GM20431 (cell line): ENCODE measurements around the gene CHD3.
"Not testable (repeated sequence)": the region's sequence is repeated elsewhere in the genome, so short reads cannot be mapped to it uniquely, and the experiment has no call there.

Source experiments
- in situ Hi-C: fragments of 300-500 bp; cut with MseI, MboI; formaldehyde crosslinking; loops from one replicate; pipeline ENCODE4 v1.15.0; 2020; ENCODE audit warnings: low sequenced_read_pairs; ENCODE audit not compliant: unreplicated experiment

The CHD3 gene

DNA sequence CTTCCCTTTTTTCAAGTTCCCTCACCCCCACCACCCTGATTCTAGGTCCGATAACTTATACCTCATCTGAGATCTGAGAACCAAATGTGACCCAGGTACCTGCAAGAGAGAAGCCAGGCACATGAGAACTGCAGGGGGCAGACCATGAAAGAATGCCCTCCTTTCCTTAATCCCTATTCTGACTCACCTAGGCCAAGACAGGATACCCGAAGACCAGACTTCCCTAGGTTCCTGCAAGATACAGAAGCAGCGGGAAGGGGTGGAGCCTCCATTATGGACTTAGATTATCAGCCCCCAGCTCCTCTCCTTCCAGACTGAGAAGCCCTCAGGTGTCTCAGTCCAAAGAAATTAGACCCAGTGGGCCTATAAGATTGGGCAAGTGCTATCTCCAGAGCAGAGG lies 39.0 kb downstream of the CHD3 start:
- in situ Hi-C loops = no loop called here

DNA sequence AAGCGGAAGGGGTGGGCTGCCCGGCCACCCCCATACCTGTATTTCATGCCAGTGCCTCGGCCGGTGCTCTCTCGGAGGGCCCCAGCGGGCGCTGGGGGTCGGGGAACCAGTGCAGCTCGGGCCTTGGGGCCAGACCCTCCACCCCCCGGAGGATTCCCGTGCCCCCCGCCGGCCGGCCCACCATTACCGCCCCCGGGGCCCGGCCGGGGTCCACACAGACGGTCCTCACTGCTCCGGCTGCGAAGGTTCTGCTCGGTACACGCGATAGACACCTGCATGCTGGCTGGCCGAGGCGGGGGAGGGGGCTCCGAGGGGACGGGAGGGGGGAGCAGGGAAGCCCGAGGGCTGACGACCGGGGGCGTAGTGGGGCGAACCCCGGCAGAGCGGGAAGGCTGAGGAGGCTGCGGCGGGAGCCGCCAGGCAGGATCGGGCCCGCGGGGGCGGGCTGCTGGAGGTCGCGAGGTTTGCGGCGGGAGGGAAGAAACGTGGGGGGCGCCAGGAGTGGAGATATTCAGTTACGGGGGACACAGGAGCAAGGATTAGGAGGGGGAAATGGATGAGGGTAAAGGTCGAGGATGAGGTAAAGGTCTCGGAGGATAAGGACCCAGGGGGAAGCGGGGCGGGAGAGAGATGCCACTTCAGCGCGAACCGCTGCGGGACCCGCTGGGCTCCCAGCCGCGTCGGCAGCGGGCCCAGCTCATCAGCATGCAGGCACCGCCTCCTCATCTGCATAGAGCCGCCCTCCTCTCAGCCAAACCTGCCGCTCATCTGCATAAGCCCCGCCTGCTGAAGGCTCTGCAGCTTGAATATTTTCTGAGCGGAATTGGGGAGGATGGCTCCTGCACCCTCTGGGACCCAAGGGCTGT lies 40.8 kb downstream of the CHD3 start, which contains the start of gene KCNAB3:
Gene KCNAB3, minus strand, starts transcription at position 699 of the 866 bp plus-strand sequence. Its CDS starts 421 bp downstream, at position 278.
- in situ Hi-C loops = no loop called here

DNA sequence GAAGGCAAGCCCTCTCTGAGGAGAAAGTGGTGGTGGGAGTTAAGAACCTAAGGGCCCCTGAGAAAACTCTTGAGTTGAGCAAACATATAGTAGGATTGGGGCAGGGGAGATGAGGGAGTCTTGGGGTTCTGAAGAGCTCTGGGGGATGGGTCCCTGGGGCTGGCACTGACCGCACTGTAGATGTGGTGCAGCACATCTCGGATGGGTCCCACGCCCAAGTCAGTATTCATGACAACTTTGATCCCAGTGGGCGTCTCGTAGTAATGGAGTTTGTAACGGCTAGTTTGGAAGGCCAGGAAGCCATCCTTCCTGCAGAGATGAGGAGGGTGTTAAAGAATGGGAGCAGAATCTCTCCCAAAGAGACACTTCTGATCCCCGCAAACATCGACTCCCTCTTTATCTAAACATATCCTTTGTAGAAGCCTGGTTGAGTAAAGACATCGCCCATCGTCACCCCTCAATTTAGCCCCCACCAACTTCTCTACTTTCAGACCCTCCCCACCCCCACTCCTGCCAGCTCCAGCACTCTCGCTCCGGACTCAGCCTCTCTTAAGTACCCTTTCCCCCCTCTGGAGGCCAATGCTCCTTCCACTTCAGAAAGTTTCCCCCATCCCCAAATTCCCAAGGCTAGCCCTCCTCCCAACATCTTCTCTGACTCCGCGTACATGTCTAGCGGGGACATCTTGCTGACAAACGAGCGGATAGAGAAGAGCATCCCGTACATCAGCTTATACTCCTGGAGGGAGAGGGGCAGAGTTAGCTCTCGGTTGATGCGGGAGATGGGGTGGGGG lies 42.4 kb downstream of the CHD3 start:
- in situ Hi-C loops = no loop called here

DNA sequence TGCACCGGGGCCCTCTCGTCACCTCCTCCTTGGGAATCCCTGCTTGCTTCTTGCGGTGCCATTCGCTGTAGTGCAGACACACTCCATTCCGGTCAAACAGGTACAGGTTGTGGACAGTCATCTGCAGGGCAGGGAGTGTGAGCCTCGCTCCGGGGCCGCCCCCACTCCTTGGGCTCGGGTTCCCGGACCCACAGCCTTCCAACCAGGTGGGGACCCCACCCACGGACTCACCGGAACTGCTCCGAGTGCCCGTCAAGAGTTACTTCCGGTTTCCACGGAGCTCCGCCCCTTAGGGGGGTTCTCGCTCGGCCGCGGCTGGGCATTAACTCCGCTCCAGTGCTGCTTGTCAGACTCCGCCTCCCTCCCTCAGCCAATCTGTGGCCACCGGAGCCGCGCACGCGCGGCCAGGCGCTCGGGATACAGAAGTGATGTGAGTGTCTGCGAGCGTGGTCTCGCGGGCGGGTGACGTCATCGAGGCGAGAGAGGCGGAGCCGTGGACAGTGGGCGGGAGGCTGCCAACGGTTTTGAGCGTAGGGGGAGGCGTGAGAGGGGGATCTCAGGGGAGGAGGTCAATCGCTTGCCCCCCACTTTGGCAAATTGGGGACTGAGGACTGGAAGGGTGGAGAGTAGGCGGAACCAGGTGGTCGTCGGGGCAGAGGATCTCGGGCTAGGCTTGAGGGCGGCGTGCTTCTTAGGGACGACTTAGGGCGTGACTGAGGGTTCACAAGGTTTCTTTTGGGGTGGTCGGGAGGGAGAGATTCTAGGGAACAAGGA lies 43.3 kb downstream of the CHD3 start, which contains the start of the genes CNTROB and TRAPPC1:
Gene CNTROB, plus strand, starts transcription at position 498 of the 774 bp plus-strand sequence. CDS start 874 bp downstream, outside the sequence.
Gene TRAPPC1, minus strand, starts transcription at position 238 of the 774 bp plus-strand sequence. Its CDS starts 117 bp downstream, at position 121.
- in situ Hi-C loops = no loop called here

DNA sequence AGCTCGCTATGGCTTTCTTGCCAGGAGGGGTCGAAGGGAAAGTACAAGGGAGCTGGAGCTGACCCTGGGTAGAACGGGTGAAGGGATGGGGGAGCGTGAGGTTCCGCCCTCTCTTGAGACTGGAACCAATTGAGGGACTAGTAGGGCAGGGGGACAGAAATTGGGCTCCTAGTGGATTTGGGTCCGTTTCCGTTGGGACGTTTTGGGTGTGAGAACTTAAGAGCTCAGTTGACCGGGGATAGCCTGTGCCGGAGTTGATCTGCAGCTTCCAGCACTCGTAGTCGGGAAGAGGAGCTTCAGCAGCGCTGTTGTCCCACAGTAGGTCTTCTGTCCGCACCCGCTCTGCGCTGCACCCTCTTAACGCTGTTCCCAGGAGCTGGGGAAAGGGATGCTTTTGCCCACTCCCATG lies 43.9 kb downstream of the CHD3 start:
- in situ Hi-C loops = no loop called here

DNA sequence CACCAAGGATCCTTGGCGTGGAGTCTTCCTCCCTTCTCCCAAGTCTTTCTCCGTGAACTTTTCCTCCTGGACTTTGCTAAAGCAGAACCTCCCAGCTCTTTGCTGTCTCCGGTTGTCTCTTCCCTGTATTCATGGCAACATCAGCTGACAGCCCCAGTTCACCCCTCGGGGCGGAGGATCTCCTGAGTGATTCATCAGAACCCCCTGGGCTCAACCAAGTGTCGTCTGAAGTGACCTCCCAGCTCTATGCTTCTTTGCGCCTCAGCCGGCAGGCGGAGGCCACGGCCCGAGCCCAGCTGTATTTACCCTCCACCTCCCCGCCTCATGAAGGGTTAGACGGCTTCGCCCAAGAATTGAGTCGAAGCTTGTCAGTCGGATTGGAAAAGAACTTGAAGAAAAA lies 44.4 kb downstream of the CHD3 start:
- in situ Hi-C loops = no loop called here

DNA sequence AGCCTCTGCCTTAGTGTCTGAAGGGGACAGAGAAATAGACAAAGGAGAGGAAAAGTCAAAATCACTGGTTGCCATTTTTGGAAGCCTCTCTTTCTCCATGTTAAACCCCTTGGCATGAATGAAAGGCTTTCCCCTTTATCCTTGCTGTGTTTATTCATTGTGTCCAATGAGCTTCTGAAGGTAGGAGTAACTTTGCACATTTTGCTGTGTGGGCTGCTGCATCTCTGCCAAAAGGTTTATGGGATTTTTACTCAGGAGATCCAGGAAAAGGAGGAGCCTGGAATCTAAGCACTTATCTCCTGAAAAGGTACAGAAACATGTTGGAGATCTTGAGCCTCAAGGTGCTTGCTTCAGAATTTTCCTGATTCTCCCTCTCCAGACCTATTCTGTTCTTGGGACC lies 47.3 kb downstream of the CHD3 start:
- in situ Hi-C loops = no loop called here

DNA sequence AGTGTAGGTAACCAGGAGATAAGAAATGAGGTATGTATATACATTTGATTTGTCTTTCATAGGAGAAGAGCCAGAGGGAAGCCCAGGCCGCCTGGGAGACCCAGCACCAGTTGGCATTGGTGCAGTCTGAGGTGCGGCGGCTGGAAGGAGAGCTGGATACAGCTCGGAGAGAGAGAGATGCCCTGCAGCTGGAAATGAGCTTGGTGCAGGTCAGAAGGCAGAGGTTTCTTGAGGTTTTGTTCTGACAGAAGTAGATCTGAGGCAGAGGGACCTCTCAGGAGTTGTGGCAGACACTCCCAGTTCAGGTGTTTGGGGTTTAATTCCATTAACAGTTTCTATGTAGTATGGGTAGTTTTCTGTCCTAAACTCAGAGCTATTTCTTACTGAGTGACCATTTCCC lies 51.4 kb downstream of the CHD3 start:
- in situ Hi-C loops = no loop called here

DNA sequence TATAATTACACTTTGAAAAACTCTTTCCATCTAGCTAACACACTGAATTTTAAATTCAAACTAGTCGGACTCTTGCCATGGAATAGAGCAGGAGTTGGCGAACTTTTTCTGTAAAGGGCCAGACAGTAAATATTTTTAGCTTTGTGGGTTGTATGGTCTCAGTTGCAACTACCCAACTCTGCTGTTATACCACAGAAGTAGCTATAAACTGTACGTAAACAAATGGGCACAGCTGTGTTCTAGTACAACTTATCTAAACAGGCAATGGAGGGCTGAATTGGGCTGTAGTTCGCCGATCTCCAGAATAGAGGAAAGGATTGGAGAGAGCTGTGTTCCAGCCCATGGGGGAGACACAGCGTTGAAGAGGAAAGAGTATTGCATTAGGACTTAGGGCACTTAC lies 52.2 kb downstream of the CHD3 start:
- in situ Hi-C loops = no loop called here

DNA sequence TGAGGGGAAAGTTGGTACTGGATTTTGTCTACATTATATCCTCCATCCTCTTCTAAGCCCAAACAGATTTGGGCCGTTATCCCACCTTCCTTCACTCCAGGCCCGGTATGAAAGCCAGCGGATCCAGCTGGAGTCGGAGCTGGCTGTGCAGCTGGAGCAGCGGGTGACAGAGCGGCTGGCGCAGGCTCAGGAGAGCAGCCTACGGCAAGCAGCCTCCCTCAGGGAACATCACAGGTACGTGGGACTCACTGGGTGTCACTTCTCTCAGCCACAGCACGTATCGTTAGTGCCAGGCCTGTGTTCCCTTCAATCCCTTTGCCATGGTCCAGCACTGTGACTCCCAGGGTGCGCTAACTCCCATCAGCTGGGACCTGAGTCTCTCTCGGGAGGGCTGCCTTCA lies 54.7 kb downstream of the CHD3 start:
- in situ Hi-C loops = no loop called here

DNA sequence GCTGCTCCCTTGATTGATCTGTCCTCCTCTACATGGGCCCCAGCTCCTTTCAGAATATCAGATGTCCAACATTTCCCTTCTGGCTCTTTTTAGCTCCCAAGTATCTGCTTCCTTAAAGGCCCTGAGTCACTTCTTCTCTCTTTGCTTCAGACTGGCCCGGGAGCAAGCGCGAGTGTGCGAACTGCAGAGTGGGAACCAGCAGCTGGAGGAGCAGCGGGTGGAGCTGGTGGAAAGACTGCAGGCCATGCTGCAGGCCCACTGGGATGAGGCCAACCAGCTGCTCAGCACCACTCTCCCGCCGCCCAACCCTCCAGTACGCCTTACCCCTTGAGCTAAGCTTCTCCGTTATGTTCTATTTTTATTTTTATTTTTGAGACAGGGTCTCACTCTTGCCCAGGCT lies 55.7 kb downstream of the CHD3 start:
- in situ Hi-C loops = no loop called here

DNA sequence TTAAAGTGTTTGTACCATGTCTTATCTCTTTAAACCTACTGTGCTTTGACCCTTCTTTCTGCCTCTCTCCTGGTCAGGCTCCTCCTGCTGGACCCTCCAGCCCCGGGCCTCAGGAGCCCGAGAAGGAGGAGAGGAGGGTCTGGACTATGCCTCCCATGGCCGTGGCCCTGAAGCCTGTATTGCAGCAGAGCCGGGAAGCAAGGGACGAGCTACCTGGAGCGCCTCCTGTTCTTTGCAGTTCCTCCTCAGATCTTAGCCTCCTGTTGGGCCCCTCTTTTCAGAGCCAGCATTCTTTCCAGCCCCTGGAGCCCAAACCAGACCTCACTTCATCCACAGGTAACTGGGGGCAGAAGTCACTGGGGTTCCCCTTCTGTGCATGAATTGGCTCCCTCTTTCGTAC lies 57.1 kb downstream of the CHD3 start:
- in situ Hi-C loops = no loop called here

DNA sequence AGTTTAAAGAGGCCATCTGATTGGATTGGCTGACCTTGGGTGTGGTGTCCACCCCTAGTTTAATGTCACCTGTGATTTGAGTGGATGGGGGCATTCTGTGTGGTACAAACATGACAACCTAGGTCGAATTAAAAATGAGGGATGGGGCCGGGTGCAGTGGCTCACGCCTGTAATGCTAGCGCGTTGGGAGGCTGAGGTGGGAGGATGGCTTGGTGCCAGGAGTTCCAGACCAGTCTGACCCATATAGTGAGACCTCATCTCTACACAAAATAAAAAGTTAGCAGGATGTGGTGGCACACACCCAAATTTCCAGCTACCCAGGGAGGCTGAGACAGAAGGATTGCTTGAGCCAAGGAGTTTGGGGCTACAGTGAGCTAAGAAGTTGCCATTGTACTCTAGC lies 57.9 kb downstream of the CHD3 start:
- in situ Hi-C loops = no loop called here

DNA sequence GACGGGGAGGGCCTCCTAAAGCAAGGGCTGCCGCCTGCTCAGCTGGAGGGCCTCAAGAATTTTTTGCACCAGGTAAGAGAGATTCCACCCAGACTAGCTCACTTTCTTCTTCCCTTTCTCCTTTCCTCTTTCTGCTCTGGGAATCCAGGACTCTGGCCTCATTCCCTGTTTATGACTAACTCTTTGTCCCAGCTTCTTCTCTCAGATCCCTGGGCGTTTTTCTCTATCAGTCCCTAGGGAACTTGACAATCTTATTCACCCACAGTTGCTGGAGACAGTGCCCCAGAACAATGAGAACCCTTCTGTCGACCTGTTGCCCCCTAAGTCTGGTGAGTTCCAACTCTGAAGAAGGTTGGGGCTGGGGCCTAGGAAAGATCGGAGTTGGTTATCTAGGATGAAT lies 59.1 kb downstream of the CHD3 start:
- in situ Hi-C loops = no loop called here

DNA sequence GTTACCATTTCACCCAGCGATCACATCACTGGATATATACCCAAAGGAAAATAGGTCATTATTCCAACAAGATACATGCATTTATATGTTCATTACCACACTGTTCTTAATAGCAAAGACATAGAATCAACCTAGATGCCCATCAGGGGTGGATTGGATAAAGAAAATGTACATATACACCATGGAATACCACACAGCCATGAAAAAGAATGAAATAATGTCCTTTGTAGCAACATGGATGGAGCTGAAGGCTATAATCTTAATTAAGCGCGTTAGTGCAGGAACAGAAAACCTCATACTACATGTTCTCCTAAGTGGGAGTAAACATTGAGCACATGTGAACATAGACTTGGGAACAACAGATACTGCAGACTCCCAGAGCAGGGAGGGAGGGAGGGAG lies 62.0 kb downstream of the CHD3 start:
- in situ Hi-C loops = no loop called here

DNA sequence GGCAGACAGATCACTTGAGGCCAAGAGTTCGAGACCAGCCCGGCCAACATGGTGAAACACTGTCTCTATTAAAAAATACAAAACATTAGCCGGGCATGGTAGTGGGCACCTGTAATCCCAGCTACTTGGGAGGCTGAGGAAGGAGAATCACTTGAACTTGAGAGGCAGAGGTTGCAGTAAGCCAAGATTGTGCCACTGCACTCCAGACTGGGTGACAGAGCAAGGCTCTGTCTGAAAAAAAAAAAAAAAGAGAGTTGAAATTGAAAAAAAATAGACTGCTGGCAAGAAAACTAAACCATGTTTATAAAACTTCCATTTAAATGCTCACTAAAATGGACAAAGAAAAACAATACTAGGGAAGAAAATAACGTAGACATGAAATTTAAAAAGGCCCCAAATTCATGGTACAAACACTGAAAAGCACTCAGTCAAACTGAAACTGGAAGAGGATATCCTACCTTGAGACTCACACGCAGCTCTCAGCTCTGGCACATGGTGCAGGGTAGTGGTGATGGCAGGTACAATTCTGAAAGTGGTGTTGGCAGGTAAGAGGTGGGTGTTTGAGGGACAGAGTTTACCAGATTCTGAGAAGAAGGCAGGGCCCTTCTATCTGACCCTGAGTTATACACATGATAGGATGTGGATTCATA lies 62.7 kb downstream of the CHD3 start:
- in situ Hi-C loops = no loop called here

DNA sequence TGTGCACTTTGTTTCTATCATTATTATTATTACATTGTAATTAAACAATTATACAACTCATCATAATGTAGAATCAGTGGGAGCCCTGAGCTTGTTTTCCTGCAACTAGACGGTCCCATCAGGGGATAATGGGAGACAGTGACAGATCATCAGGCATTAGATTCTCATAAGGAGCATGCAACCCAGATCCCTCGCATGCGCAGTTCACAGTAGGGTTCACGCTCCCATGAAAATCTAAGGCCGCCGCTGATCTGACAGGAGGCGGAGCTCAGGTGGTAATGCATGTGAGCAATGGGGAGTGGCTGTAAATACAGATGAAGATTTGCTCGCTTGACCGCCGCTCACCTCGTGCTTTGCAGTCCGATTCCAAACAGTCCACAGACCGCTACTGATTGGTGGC lies 64.7 kb downstream of the CHD3 start:
- in situ Hi-C loops = not testable (repeated sequence)

DNA sequence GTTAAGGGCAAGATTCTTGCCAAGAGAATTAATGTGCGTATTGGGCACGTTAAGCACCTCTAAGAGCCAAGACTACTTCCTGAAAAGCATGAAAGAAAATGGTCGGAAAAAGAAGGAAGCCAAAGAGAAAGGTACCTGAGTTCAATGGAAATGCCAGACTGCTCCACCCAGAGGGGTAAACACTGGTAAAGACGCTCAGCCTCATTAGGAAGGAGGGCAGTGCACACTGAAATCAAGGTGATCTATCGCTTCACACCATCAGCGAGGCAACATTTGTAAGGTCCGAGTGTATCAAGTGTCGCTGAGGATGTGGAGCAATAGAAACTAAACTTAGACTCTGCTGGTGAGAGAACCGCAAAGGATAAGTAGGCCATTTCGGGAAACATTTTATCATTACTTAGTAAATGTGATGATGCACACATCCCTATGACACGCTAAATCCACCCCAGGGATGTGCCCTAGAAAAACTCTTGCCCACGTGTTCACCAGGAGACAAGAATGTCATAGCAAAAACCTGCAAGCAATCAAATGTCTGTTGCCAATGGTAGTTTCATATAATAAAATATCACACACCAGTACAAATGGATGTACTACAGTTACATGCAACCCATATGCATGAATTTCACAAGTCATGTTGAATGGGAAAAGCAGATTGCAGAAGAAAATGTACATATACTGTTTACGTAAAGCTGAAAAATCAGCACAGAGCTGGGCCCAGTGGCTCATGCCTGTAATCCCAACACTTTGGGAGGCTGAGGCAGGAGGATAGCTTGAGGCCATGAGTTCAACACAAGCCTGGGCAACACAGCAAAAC lies 67.0 kb downstream of the CHD3 start:
- in situ Hi-C loops = no loop called here
